ENCODE results near the gene FUT9.

The FUT9 gene

DNA sequence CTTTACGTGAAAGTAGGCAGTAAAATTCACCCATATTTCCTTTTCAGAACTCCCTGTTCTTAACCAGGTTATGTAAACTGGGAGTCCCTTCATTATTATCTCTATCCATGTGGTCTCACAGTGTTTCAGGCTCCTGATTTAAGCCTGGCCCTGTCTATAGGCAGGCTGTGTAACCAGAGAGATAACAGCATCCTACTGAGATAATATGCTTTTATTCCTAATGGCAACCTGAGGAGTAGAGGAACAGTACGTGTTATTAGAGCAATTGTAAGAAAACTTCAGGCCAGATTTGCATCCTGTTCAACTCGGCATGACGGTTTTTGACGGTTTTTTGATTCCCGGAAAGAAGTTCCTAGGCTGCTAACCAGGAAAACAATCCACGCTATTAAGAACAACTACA lies 16.9 kb downstream of the FUT9 start:
- Histone ChIP-seq H3K36me3 (ENCODE audit: control insufficient read depth, low read length) (no peaks in the 10 kb centered on the region), H4K20me1 (ENCODE audit: control insufficient read depth, insufficient read depth, low read depth, low read length) (no peaks in the 10 kb centered on the region), H3K9me2 (replicated peaks; ENCODE audit: control insufficient read depth, low read length) (no peaks in the 10 kb centered on the region), H3K27me3 (ENCODE audit: control insufficient read depth, low read length) (no peaks in the 10 kb centered on the region), H3K79me2 (ENCODE audit: control insufficient read depth, low read length) (no peaks in the 10 kb centered on the region), H3K4me3 (ENCODE audit: low read length) (no peak overlapping the region), H3K9me3 (ENCODE audit: control insufficient read depth, insufficient read depth, low read length) (no peaks in the 10 kb centered on the region), H3K27ac (ENCODE audit: low read depth, low read length) (no peak overlapping the region), H3K4me1 (ENCODE audit: control insufficient read depth, low read length) (no peaks in the 10 kb centered on the region), H3F3A (ENCODE audit: control insufficient read depth, insufficient read depth) (no peaks in the 10 kb centered on the region), H3K4me2 (ENCODE audit: low read length) (no peak overlapping the region)
- TF ChIP-seq, protein P1, sequence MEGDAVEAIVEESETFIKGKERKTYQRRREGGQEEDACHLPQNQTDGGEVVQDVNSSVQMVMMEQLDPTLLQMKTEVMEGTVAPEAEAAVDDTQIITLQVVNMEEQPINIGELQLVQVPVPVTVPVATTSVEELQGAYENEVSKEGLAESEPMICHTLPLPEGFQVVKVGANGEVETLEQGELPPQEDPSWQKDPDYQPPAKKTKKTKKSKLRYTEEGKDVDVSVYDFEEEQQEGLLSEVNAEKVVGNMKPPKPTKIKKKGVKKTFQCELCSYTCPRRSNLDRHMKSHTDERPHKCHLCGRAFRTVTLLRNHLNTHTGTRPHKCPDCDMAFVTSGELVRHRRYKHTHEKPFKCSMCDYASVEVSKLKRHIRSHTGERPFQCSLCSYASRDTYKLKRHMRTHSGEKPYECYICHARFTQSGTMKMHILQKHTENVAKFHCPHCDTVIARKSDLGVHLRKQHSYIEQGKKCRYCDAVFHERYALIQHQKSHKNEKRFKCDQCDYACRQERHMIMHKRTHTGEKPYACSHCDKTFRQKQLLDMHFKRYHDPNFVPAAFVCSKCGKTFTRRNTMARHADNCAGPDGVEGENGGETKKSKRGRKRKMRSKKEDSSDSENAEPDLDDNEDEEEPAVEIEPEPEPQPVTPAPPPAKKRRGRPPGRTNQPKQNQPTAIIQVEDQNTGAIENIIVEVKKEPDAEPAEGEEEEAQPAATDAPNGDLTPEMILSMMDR (IDR thresholded peaks at IDR 0.05; ENCODE audit: low read depth, low read length, poor library complexity, severe bottlenecking), result no peak
- TF ChIP-seq EZH2phosphoT487 (IDR thresholded peaks at IDR 0.05; ENCODE audit: borderline replicate concordance, low read length), result no peak

DNA sequence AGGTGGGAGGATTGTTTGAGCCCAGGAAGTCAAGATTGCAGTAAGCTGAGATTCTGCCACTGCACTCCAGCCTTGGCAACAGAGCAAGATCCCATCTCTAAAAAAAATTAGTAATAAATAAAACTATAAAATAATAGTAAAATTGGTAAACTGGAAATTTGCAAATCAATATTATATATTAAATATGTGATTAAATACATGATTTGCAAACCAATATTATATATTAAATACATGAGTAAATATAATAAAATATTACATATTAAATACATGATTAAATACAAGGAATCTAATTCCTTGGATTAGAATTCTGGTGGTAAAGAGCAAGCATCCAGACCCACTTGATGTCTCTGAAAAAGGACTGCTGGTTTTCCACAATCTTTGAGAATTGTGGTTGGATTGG lies 35.8 kb downstream of the FUT9 start:
- Histone ChIP-seq H3K9me2 (replicated peaks; ENCODE audit: control insufficient read depth, low read length) (no peaks in the 10 kb centered on the region), H4K20me1 (ENCODE audit: control insufficient read depth, insufficient read depth, low read depth, low read length) (no peaks in the 10 kb centered on the region), H3K79me2 (ENCODE audit: control insufficient read depth, low read length) (no peaks in the 10 kb centered on the region), H3K27ac (ENCODE audit: low read depth, low read length) (no peak overlapping the region), H3K4me3 (ENCODE audit: low read length) (no peak overlapping the region), H3F3A (ENCODE audit: control insufficient read depth, insufficient read depth) (no peaks in the 10 kb centered on the region), H3K4me1 (ENCODE audit: control insufficient read depth, low read length) (no peaks in the 10 kb centered on the region), H3K27me3 (ENCODE audit: control insufficient read depth, low read length) (no peaks in the 10 kb centered on the region), H3K4me2 (ENCODE audit: low read length) (no peak overlapping the region), H3K9me3 (ENCODE audit: control insufficient read depth, insufficient read depth, low read length) (no peaks in the 10 kb centered on the region), H3K36me3 (ENCODE audit: control insufficient read depth, low read length) (no peaks in the 10 kb centered on the region)
- no peak for TF ChIP-seq EZH2phosphoT487 (IDR thresholded peaks at IDR 0.05; ENCODE audit: borderline replicate concordance, low read length)
- TF ChIP-seq, protein P1 (IDR thresholded peaks at IDR 0.05; ENCODE audit: low read depth, low read length, poor library complexity, severe bottlenecking), result no peak

DNA sequence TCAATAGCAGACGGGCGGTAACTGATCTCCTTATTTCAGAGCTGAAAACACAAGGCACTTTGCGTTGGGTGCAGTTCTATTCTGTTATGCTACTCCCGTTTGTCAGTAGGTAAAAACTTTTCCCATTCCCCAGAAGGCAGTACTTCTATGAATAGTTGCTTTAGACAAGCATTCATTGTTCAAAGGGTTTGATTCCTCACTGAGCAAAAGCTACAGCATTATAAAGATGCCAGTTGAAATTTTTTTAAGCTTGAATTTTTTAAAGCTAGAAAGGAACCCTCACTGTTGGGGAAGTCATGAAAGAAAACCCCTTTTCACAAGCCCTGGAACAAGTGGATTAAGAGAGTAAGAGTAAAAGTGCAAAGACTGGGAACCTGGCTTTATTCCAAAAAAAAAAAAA lies 42.3 kb downstream of the FUT9 start:
- Histone ChIP-seq H3K27me3 (ENCODE audit: control insufficient read depth, low read length) (no peaks in the 10 kb centered on the region), H3K36me3 (ENCODE audit: control insufficient read depth, low read length) (no peaks in the 10 kb centered on the region), H3K4me1 (ENCODE audit: control insufficient read depth, low read length) (no peaks in the 10 kb centered on the region), H3K4me3 (ENCODE audit: low read length) (no peak overlapping the region), H3K9me3 (ENCODE audit: control insufficient read depth, insufficient read depth, low read length) (no peaks in the 10 kb centered on the region), H3K9me2 (replicated peaks; ENCODE audit: control insufficient read depth, low read length) (no peaks in the 10 kb centered on the region), H4K20me1 (ENCODE audit: control insufficient read depth, insufficient read depth, low read depth, low read length) (no peaks in the 10 kb centered on the region), H3K27ac (ENCODE audit: low read depth, low read length) (no peak overlapping the region), H3F3A (ENCODE audit: control insufficient read depth, insufficient read depth) (no peaks in the 10 kb centered on the region), H3K4me2 (ENCODE audit: low read length) (no peak overlapping the region), H3K79me2 (ENCODE audit: control insufficient read depth, low read length) (no peaks in the 10 kb centered on the region)
- no peak for TF ChIP-seq EZH2phosphoT487 (IDR thresholded peaks at IDR 0.05; ENCODE audit: borderline replicate concordance, low read length)

DNA sequence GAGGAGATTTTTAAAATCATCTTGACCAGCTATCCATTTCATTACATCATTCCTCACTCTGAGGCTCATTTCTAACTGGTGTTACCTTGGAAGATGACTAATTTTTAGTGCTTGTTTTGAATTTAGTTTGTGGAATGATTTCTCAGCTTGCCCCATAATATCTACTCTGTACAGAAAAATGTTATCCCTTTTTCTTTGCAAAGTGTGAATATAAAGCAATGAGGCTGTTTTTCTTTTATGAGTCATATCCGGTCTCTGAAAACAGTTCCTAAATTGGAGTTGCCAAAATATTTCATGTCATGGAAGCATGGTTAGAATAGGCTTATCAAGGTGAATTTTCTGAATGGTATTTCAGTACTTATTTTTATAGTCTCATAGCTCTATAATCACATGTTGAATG lies 43.8 kb downstream of the FUT9 start:
- H3K9me3 ChIP-seq (ENCODE audit: control insufficient read depth, insufficient read depth, low read length), result no peaks in the 10 kb centered on the region
- TF ChIP-seq EZH2phosphoT487 (IDR thresholded peaks at IDR 0.05; ENCODE audit: borderline replicate concordance, low read length), result no peak
- TF ChIP-seq, protein P1 (IDR thresholded peaks at IDR 0.05; ENCODE audit: low read depth, low read length, poor library complexity, severe bottlenecking), result no peak

More for the DNA sequence above, 43.8 kb downstream of the FUT9 start:
- H3K36me3 ChIP-seq (ENCODE audit: control insufficient read depth, low read length), result no peaks in the 10 kb centered on the region
- no peaks in the 10 kb centered on the region for H3K27me3 ChIP-seq (ENCODE audit: control insufficient read depth, low read length)
- H3K27ac ChIP-seq (ENCODE audit: low read depth, low read length), result no peak overlapping the region
- H4K20me1 ChIP-seq (ENCODE audit: control insufficient read depth, insufficient read depth, low read depth, low read length), result no peaks in the 10 kb centered on the region
- H3K4me3 ChIP-seq (ENCODE audit: low read length), result no peak overlapping the region
- no peaks in the 10 kb centered on the region for H3K9me2 ChIP-seq (replicated peaks; ENCODE audit: control insufficient read depth, low read length)
- no peaks in the 10 kb centered on the region for H3K79me2 ChIP-seq (ENCODE audit: control insufficient read depth, low read length)
- H3F3A ChIP-seq (ENCODE audit: control insufficient read depth, insufficient read depth), result no peaks in the 10 kb centered on the region
- no peak overlapping the region for H3K4me2 ChIP-seq (ENCODE audit: low read length)
- no peaks in the 10 kb centered on the region for H3K4me1 ChIP-seq (ENCODE audit: control insufficient read depth, low read length)

Data from DOHH2 (cell line).